PC-3 (cell line): Measurements from ENCODE around the gene WDR33. TPM values are rescaled to one million over a fixed set of nuclear protein-coding genes. Genes with fewer than 3 reads are reported as not detected.

Source experiments
- ATAC-seq: fragments of 200-7000 bp; cut with Tn5 transposase; 2 replicates; pipeline ENCODE4 v1.9.1; 2020; ENCODE audit warnings: mild to moderate bottlenecking, moderate library complexity
- BruUV-seq: library from RNA; stranded (reverse); fragments of 400-500 nt; replicated peaks from 2 replicates; lab custom pipeline; 2021; lab: Mats Ljungman, UMichigan
- CTCF ChIA-PET: fragments of 300-600 bp; sonication (Branson Sonifier 250); formaldehyde crosslinking; loops from one replicate; lab custom pipeline; 2022; ENCODE audit warnings: antibody characterized with exemption; lab: Charles Lee
- POLR2A ChIA-PET: fragments of 300-600 bp; sonication (Branson Sonifier 250); formaldehyde crosslinking; loops from one replicate; lab custom pipeline; 2022; ENCODE audit warnings: antibody characterized with exemption; ENCODE audit not compliant: unreplicated experiment; lab: Charles Lee
- DNase-seq: peaks from one replicate; pipeline ENCODE4 v3.0.0-alpha.2; 2015
- H2AFZ ChIP-seq: fragments of 300-600 bp; sonication (generic); 2 replicates; pipeline ENCODE4 v1.6.0; 2016; ENCODE audit warnings: antibody characterized with exemption, low read length
- H3F3A ChIP-seq: fragments of 300-600 bp; sonication (generic); one replicate; pipeline ENCODE4 v1.6.0; 2017; ENCODE audit warnings: antibody characterized with exemption, low read length, control low read depth, mild to moderate bottlenecking; ENCODE audit not compliant: unreplicated experiment
- H3K27ac ChIP-seq: fragments of 300-600 bp; sonication (generic); 2 replicates; pipeline ENCODE4 v1.5.1; 2016; ENCODE audit warnings: mild to moderate bottlenecking, low read length
- H3K27me3 ChIP-seq: fragments of 300-600 bp; sonication (generic); 2 replicates; pipeline ENCODE4 v1.6.1; 2016; ENCODE audit warnings: low read length, mixed read lengths
- H3K36me3 ChIP-seq: fragments of 300-600 bp; sonication (generic); 2 replicates; pipeline ENCODE4 v1.6.1; 2016; ENCODE audit warnings: low read depth, mixed run types, low read length, mixed read lengths
- H3K4me1 ChIP-seq: fragments of 300-600 bp; sonication (generic); 2 replicates; pipeline ENCODE4 v1.5.1; 2016; ENCODE audit warnings: low read length; ENCODE audit not compliant: insufficient read depth
- H3K4me2 ChIP-seq: fragments of 300-600 bp; sonication (generic); 2 replicates; pipeline ENCODE4 v1.6.0; 2016; ENCODE audit warnings: low read length
- H3K4me3 ChIP-seq: fragments of 300-600 bp; sonication (generic); 2 replicates; pipeline ENCODE4 v1.5.1; 2016; ENCODE audit warnings: mild to moderate bottlenecking, low read length, mixed read lengths
- H3K79me2 ChIP-seq: fragments of 300-600 bp; sonication (generic); 2 replicates; pipeline ENCODE4 v1.6.1; 2017; ENCODE audit warnings: low read length, mixed read lengths
- H3K9ac ChIP-seq: fragments of 300-600 bp; sonication (generic); 2 replicates; pipeline ENCODE4 v1.6.0; 2016; ENCODE audit warnings: mild to moderate bottlenecking, low read length
- H3K9me2 ChIP-seq: fragments of 300-600 bp; sonication (generic); replicated peaks from 2 replicates; pipeline ENCODE4 v1.6.1; 2016; ENCODE audit warnings: mixed run types, low read length, mixed read lengths
- H3K9me3 ChIP-seq: fragments of 300-600 bp; sonication (generic); 2 replicates; pipeline ENCODE4 v1.6.1; 2016; ENCODE audit warnings: low read length, mixed read lengths
- H4K20me1 ChIP-seq: fragments of 300-600 bp; sonication (generic); 2 replicates; pipeline ENCODE4 v1.6.1; 2016; ENCODE audit warnings: low read length, mixed read lengths
- CTCF ChIP-seq: fragments of 300-600 bp; sonication (generic); conservative IDR thresholded peaks from 2 replicates; pipeline ENCODE4 v1.5.1; 2017; ENCODE audit warnings: antibody characterized with exemption, low read depth, mild to moderate bottlenecking, low read length
- EZH2 ChIP-seq: fragments of 300-600 bp; sonication (generic); IDR thresholded peaks from one replicate; pipeline ENCODE4 v1.6.1; 2017; ENCODE audit warnings: antibody characterized with exemption, mild to moderate bottlenecking, low read length; ENCODE audit not compliant: unreplicated experiment
- EZH2phosphoT487 ChIP-seq: fragments of 300-600 bp; sonication (generic); IDR thresholded peaks from 2 replicates; pipeline ENCODE4 v1.6.1; 2018; ENCODE audit warnings: mild to moderate bottlenecking, antibody characterized with exemption, low read length, borderline replicate concordance
- intact Hi-C: fragments of 100-400 bp; cut with micrococcal nuclease; formaldehyde crosslinking; loops from 2 replicates; pipeline ENCODE4 v1.9.0; 2023
- total RNA-seq: library from RNA; depleted of rRNA; stranded (reverse); fragments of >200 nt; gene quantifications from 2 replicates; pipeline ENCODE4 v1.2.3, GENCODE V29; 2014

Gene WDR33
- total RNA-seq, 1 experiment from 2014 or later, result 31.7 TPM

DNA sequence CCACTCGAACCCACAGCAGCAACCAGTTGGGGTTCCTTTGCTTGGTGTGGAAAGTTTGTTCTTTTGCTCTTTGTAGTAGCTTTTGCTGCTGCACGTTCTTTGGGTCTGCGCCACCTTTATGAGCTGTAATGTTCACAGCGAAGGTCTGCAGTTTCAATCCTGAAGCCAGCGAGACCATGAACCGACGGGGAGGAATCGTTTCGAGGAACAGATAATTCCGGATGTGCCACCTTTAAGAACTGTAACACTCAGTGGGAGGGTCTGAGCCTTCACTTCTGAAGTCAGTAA is 150.7 kb downstream of the WDR33 start:
- no TSS peak for BruUV-seq
- Histone ChIP-seq H3K36me3 (no peaks in the 10 kb centered on the region), H3K27me3 (no peaks in the 10 kb centered on the region), H3K9ac (no peak overlapping the region), H3K4me3 (no peak overlapping the region), H3K27ac (no peak overlapping the region), H2AFZ (no peak overlapping the region), H3K79me2 (no peaks in the 10 kb centered on the region), H3K9me3 (no peaks in the 10 kb centered on the region), H4K20me1 (no peaks in the 10 kb centered on the region), H3K9me2 (no peaks in the 10 kb centered on the region), H3K4me2 (no peak overlapping the region), H3F3A (no peaks in the 10 kb centered on the region), H3K4me1 (no peaks in the 10 kb centered on the region)
- intact Hi-C loops, result no loop called here
- CTCF ChIA-PET, result no interaction called here
- DNase-seq (no peak), ATAC-seq (no peak)
- POLR2A ChIA-PET, result no interaction called here
- TF ChIP-seq CTCF (no peak), EZH2phosphoT487 (no peak), EZH2 (no peak)

DNA sequence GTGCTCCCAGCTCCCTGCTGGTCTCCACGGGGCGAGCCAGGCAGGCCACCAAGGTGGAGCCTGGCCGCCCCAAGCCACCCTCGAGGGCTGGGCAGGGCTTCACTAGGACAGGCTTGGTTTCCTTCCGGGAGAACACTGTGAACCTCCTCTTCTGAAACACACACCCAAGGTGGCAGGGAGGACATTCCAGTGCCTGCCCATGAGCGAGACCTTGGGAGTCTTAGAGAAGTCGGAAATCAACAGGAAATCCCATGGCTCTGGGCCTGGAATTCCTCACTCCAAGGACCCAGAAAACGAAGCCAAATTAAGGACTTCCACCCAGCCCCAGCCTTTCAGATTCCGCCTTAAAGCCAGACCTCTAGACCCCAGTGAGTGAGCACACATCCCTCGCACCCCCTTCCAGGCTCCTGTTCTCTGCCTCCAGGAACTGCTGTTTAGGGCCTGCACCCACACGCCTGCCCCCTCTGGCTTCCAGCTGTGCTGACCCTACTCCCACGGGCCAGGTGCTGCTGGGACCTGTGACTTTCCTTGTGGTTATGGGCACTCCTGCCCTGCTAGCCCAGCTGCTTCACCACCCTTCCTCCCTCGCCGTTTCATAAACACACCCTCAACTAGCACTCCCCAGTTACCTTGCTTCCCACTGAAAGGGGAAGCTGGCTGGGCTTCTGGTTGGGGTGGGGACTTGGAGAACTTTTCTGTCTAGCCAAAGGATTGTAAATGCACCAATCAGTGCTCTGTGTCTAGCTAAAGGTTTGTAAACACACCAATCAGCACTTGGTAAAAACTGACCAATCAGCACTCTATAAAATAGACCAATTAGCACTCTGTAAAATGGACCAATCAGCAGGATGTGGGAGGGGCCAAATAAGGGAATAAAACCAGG is 151.3 kb downstream of the WDR33 start:
- Histone ChIP-seq H3K4me3 (no peak overlapping the region), H3K9ac (no peak overlapping the region), H3K9me2 (no peaks in the 10 kb centered on the region), H3K79me2 (no peaks in the 10 kb centered on the region), H3K4me1 (no peaks in the 10 kb centered on the region), H3K4me2 (no peak overlapping the region), H2AFZ (no peak overlapping the region), H4K20me1 (no peaks in the 10 kb centered on the region), H3K36me3 (no peaks in the 10 kb centered on the region), H3K27me3 (no peaks in the 10 kb centered on the region), H3K9me3 (no peaks in the 10 kb centered on the region), H3K27ac (no peak overlapping the region), H3F3A (no peaks in the 10 kb centered on the region)
- TF ChIP-seq EZH2phosphoT487 (no peak), EZH2 (no peak), CTCF (no peak)
- ATAC-seq, result no peak
- intact Hi-C loops, result no loop called here
- ChIA-PET CTCF (no interaction called here), POLR2A (interaction anchor here (0.6 kb wide), 1 partner anchor 62 kb away, joined by 4 read pairs; no protein-coding TSS in a partner anchor)
- DNase-seq, result no peak
- BruUV-seq, result no TSS peak

- DNase-seq (no peak), ATAC-seq (no peak)
- Histone ChIP-seq H3K9me3 (no peaks in the 10 kb centered on the region), H3K4me2 (no peak overlapping the region), H3K27ac (no peak overlapping the region), H4K20me1 (no peaks in the 10 kb centered on the region), H3K9ac (no peak overlapping the region), H3K9me2 (no peaks in the 10 kb centered on the region), H3K27me3 (no peaks in the 10 kb centered on the region), H2AFZ (no peak overlapping the region), H3F3A (no peaks in the 10 kb centered on the region), H3K4me1 (no peaks in the 10 kb centered on the region), H3K36me3 (no peaks in the 10 kb centered on the region), H3K4me3 (no peak overlapping the region), H3K79me2 (no peaks in the 10 kb centered on the region)
- BruUV-seq, result no TSS peak
- ChIA-PET CTCF (no interaction called here), POLR2A (no interaction called here)
- TF ChIP-seq EZH2 (no peak), EZH2phosphoT487 (no peak), CTCF (no peak)
- intact Hi-C loops, result no loop called here
These were observed 152.1 kb downstream of the WDR33 start for GRCh38 chr2:127658641-127659407.
